C4-2B (cell line): ENCODE data around the gene SND1.

Experiments
- CTCF ChIP-seq: fragments of 450-650 bp; conservative IDR thresholded peaks from 2 replicates; pipeline ENCODE4 v1.5.1; 2017; ENCODE audit warnings: mild to moderate bottlenecking
- ZFX ChIP-seq: fragments of 450-650 bp; IDR thresholded peaks from 2 replicates; pipeline ENCODE4 v1.6.1; 2017

GRCh38 chr7:128054511-128054910, 402.5 kb downstream of the SND1 start:
- TF ChIP-seq CTCF (no peak), ZFX (no peak)
